Mesenchymal stem cell (in vitro differentiated cells and primary cell): ENCODE measurements around the gene ERN1.
A peak's percentile ranks its signal among the peaks of the same experiment; 100 is the strongest.
"Not testable (repeated sequence)": the region's sequence is repeated elsewhere in the genome, so short reads cannot be mapped to it uniquely, and the experiment has no call there.

Experiments
- DNase-seq: peaks from one replicate; pipeline ENCODE4 v3.0.0-alpha.2; 2013
- H2AFZ ChIP-seq: one replicate; pipeline ENCODE4 v1.6.1; 2013; ENCODE audit warnings: low read depth, mild to moderate bottlenecking, control low read depth, inconsistent platforms, low read length, moderate library complexity
- H2AK5ac ChIP-seq: 2 replicates; pipeline ENCODE4 v1.6.1; 2013; ENCODE audit warnings: low read length, moderate library complexity, mild to moderate bottlenecking, inconsistent platforms; ENCODE audit not compliant: severe bottlenecking
- H2BK120ac ChIP-seq: one replicate; pipeline ENCODE4 v1.6.1; 2013; ENCODE audit warnings: low read depth, mild to moderate bottlenecking, inconsistent platforms, low read length, moderate library complexity
- H2BK12ac ChIP-seq, 2 experiments: one replicate each; pipeline ENCODE4 v1.6.1; 2013; ENCODE audit warnings: inconsistent platforms in 2 of 2, low read length in 2 of 2, mild to moderate bottlenecking in 2 of 2, moderate library complexity in 2 of 2, control low read depth in 1 of 2
- H2BK15ac ChIP-seq: one replicate; pipeline ENCODE4 v1.6.1; 2013; ENCODE audit warnings: mild to moderate bottlenecking, low read depth, inconsistent platforms; ENCODE audit not compliant: poor library complexity, severe bottlenecking
- H2BK5ac ChIP-seq: 2 replicates; pipeline ENCODE4 v1.6.1; 2013; ENCODE audit warnings: low read depth, mild to moderate bottlenecking, low read length, control low read depth, inconsistent platforms; ENCODE audit not compliant: poor library complexity, severe bottlenecking
- H3K14ac ChIP-seq, 2 experiments: one replicate each; pipeline ENCODE4 v1.6.1; 2013; ENCODE audit warnings: inconsistent platforms in 2 of 2, low read length in 2 of 2, control low read depth in 1 of 2, mild to moderate bottlenecking in 1 of 2, moderate library complexity in 1 of 2
- H3K18ac ChIP-seq, 2 experiments: one replicate each; pipeline ENCODE4 v1.6.1; 2013; ENCODE audit warnings: inconsistent platforms in 2 of 2, low read length in 2 of 2, control low read depth in 1 of 2, low read depth in 1 of 2, mild to moderate bottlenecking in 1 of 2
- H3K23ac ChIP-seq, 2 experiments: one replicate each; pipeline ENCODE4 v1.6.1; 2013; ENCODE audit warnings: inconsistent platforms in 2 of 2, low read length in 2 of 2, mild to moderate bottlenecking in 2 of 2, moderate library complexity in 2 of 2, control low read depth in 1 of 2
- H3K27ac ChIP-seq: 2 replicates; pipeline ENCODE4 v1.5.1; 2013; ENCODE audit warnings: mild to moderate bottlenecking, moderate library complexity, low read length, control low read depth, inconsistent platforms; ENCODE audit not compliant: poor library complexity, severe bottlenecking
- H3K27me3 ChIP-seq, 2 experiments: 2 replicates each; pipeline versions ENCODE4 v1.6.1 to v1.7.0; 2013; ENCODE audit warnings: low read length in 2 of 2, mild to moderate bottlenecking in 2 of 2, moderate library complexity in 2 of 2, control low read depth in 1 of 2, inconsistent platforms in 1 of 2; ENCODE audit not compliant: control insufficient read depth in 1 of 2, insufficient read depth in 1 of 2
- H3K36me3 ChIP-seq, 2 experiments: 2 replicates each; pipeline versions ENCODE4 v1.6.1 to v1.7.0; 2013; ENCODE audit warnings: low read length in 2 of 2, control low read depth in 1 of 2, inconsistent platforms in 1 of 2, low read depth in 1 of 2, mild to moderate bottlenecking in 1 of 2; ENCODE audit not compliant: insufficient read depth in 2 of 2, control insufficient read depth in 1 of 2
- H3K4ac ChIP-seq, 2 experiments: one replicate each; pipeline ENCODE4 v1.6.1; 2013; ENCODE audit warnings: inconsistent platforms in 2 of 2, low read length in 2 of 2, mild to moderate bottlenecking in 2 of 2, moderate library complexity in 2 of 2, control low read depth in 1 of 2, low read depth in 1 of 2
- H3K4me1 ChIP-seq: 2 replicates; pipeline ENCODE4 v1.6.1; 2013; ENCODE audit warnings: low read depth, low read length, control low read depth; ENCODE audit not compliant: control insufficient read depth, insufficient read depth
- H3K4me2 ChIP-seq: 2 replicates; pipeline ENCODE4 v1.6.1; 2013; ENCODE audit warnings: low read length, mild to moderate bottlenecking, inconsistent platforms; ENCODE audit not compliant: poor library complexity, severe bottlenecking
- H3K4me3 ChIP-seq, 2 experiments: 2 replicates each; pipeline versions ENCODE4 v1.5.1 to v1.7.0; 2013; ENCODE audit warnings: low read length in 2 of 2, mild to moderate bottlenecking in 2 of 2, control low read depth in 1 of 2, low read depth in 1 of 2; ENCODE audit not compliant: insufficient read depth in 1 of 2
- H3K79me1 ChIP-seq: replicated peaks from 2 replicates; pipeline ENCODE4 v1.6.1; 2013; ENCODE audit warnings: mild to moderate bottlenecking, control low read depth, low read length, inconsistent platforms; ENCODE audit not compliant: poor library complexity, severe bottlenecking
- H3K9ac ChIP-seq: 2 replicates; pipeline ENCODE4 v1.7.0; 2013; ENCODE audit warnings: mild to moderate bottlenecking, low read length, moderate library complexity
- H3K9me3 ChIP-seq: 2 replicates; pipeline ENCODE4 v1.7.0; 2013; ENCODE audit warnings: mild to moderate bottlenecking, low read length; ENCODE audit not compliant: control insufficient read depth
- H4K8ac ChIP-seq: one replicate; pipeline ENCODE4 v1.6.1; 2013; ENCODE audit warnings: inconsistent platforms, mild to moderate bottlenecking, low read length, moderate library complexity
- H4K91ac ChIP-seq: one replicate; pipeline ENCODE4 v1.6.1; 2013; ENCODE audit warnings: mild to moderate bottlenecking, low read length, inconsistent platforms
- WGBS: methylation state at CpG from one replicate; pipeline ENCODE4 v1.1.7; 2013; ENCODE audit warnings: mixed read lengths; 5-methylcytosine and 5-hydroxymethylcytosine counted together

ERN1 gene

DNA sequence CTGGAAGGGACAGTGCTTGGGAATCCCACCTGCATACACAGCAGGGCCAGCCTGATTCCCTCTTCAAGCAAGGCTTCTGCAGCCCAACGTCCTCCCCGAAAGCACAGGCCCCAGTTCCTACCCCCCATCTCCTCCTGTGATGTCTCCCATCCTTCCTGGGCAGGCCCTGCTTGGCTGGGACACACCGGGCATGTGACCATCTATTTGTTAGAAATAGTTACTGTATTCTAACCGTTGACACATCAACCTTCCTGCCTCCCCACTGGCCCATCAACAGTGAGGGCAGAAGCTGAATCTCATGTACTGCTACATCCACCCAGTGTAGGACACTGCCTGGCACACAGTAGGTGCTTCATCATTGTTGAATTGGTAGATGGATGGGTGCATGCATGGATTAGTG is 121.1 kb downstream of the ERN1 start:
- no peak overlapping the region for H2AK5ac ChIP-seq
- H3K9me3 ChIP-seq: no peaks in the 10 kb centered on the region
- DNase-seq: no peak
- H3K4ac ChIP-seq: no peak overlapping the region
- H3K27ac ChIP-seq: no peak overlapping the region
- no peak overlapping the region for H2BK120ac ChIP-seq
- no peak overlapping the region for H3K9ac ChIP-seq
- H3K79me1 ChIP-seq: no peaks in the 10 kb centered on the region
- no peak overlapping the region for H4K91ac ChIP-seq
- no peak overlapping the region for H2AFZ ChIP-seq
- peak overlapping the region in 1 of 2 experiments; percentile 73 for H3K14ac ChIP-seq
- no peak overlapping the region for H2BK15ac ChIP-seq
- H3K4me3 ChIP-seq: no peak overlapping the region
- H3K23ac ChIP-seq: no peak overlapping the region
- H3K27me3 ChIP-seq: peaks cover 0 to under 1% of the 10 kb centered on the region in 2 experiments
- no peak overlapping the region for H4K8ac ChIP-seq
- no peak overlapping the region for H2BK5ac ChIP-seq
- no peaks in the 10 kb centered on the region for H3K36me3 ChIP-seq
- H3K4me2 ChIP-seq: no peak overlapping the region
- peaks cover 4% of the 10 kb centered on the region for H3K4me1 ChIP-seq
- no peak overlapping the region for H2BK12ac ChIP-seq
- WGBS: 71% methylated on average over 4 of the region's 4 CpGs
- no peak overlapping the region for H3K18ac ChIP-seq

- Histone ChIP-seq H2BK15ac (no peak overlapping the region), H3K27me3 (peaks cover 0 to 5% of the 10 kb centered on the region in 2 experiments), H2AK5ac (no peak overlapping the region)
Measured at GRCh38 chr17:64008346-64008745, 121.6 kb downstream of the ERN1 start.

DNA sequence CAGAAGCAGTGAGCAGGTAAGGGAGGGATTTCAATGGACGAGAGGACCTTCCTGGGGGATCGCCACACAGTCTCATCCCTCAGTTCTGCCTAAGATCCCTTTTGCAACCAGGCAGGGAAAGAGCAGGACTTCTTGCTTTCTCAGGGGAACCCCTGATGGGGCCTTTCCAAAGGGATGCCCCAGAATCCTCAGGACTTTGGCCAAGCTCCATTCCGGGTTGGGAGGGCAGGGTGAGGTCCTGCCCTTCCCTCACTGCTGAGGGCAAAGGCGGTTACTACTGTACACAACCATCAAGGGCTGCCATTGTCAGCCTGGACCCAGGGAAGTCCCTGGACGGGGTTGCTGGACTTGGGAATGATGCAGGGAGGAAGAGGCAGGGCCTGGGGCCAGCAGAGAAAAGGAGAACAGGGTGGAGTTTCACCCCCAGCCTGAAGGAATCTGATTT is 122.1 kb downstream of the ERN1 start:
- H3K9ac ChIP-seq: no peak overlapping the region
- H2AFZ ChIP-seq: no peak overlapping the region
- H2BK15ac ChIP-seq: no peak overlapping the region
- H2AK5ac ChIP-seq: no peak overlapping the region
- no peak overlapping the region for H3K23ac ChIP-seq
- peaks cover 0 to 8% of the 10 kb centered on the region in 2 experiments for H3K27me3 ChIP-seq
- H3K4ac ChIP-seq: no peak overlapping the region
- no peak overlapping the region for H2BK120ac ChIP-seq
- H4K8ac ChIP-seq: no peak overlapping the region
- H3K9me3 ChIP-seq: no peaks in the 10 kb centered on the region
- H2BK12ac ChIP-seq: no peak overlapping the region
- no peak overlapping the region for H2BK5ac ChIP-seq
- no peak overlapping the region for H3K27ac ChIP-seq
- no peak overlapping the region for H3K14ac ChIP-seq
- H3K4me3 ChIP-seq: no peak overlapping the region
- no peak overlapping the region for H4K91ac ChIP-seq
- no peak overlapping the region for H3K4me2 ChIP-seq
- H3K4me1 ChIP-seq: peaks cover 4% of the 10 kb centered on the region
- H3K36me3 ChIP-seq: no peaks in the 10 kb centered on the region
- no peaks in the 10 kb centered on the region for H3K79me1 ChIP-seq
- DNase-seq: no peak
- no peak overlapping the region for H3K18ac ChIP-seq
- 86% methylated on average over 5 of the region's 5 CpGs for WGBS

More at GRCh38 chr17:64008346-64008745, 121.6 kb downstream of the ERN1 start:
- Histone ChIP-seq H2BK5ac (no peak overlapping the region), H3K36me3 (no peaks in the 10 kb centered on the region), H3K4me3 (no peak overlapping the region), H3K23ac (no peak overlapping the region), H2BK12ac (no peak overlapping the region), H3K18ac (no peak overlapping the region), H4K8ac (no peak overlapping the region), H2BK120ac (no peak overlapping the region), H3K14ac (no peak overlapping the region), H4K91ac (no peak overlapping the region), H3K9ac (no peak overlapping the region), H3K4me1 (peaks cover 4% of the 10 kb centered on the region), H3K9me3 (no peaks in the 10 kb centered on the region), H3K79me1 (no peaks in the 10 kb centered on the region), H3K27ac (no peak overlapping the region), H3K4me2 (no peak overlapping the region), H2AFZ (no peak overlapping the region), H3K4ac (no peak overlapping the region)
- no peak for DNase-seq
- 93% methylated on average over 5 of the region's 5 CpGs for WGBS

GRCh38 chr17:64007089-64007837 is 122.7 kb downstream of the ERN1 start:
- not testable (repeated sequence) for H3K27ac ChIP-seq, H2BK5ac ChIP-seq, H2AFZ ChIP-seq, H3K18ac ChIP-seq, H4K8ac ChIP-seq, H3K79me1 ChIP-seq, DNase-seq, H2BK120ac ChIP-seq, H2BK15ac ChIP-seq, H3K14ac ChIP-seq, H4K91ac ChIP-seq, H3K9me3 ChIP-seq, H3K4me1 ChIP-seq, H3K4me2 ChIP-seq, H3K4ac ChIP-seq, H3K36me3 ChIP-seq, H3K9ac ChIP-seq, H3K23ac ChIP-seq, H2AK5ac ChIP-seq, H3K4me3 ChIP-seq, H2BK12ac ChIP-seq
- H3K27me3 ChIP-seq: peaks cover 0 to 12% of the 10 kb centered on the region in 2 experiments
- 95% methylated on average over 5 of the region's 5 CpGs for WGBS
